GM18951 (cell line): ENCODE measurements around the gene BCAR3.

Experiments used
- POLR2A ChIP-seq: IDR thresholded peaks from 4 replicates; pipeline ENCODE4 v1.6.1; 2011; ENCODE audit warnings: mild to moderate bottlenecking; ENCODE audit not compliant: insufficient read length, insufficient read depth; ENCODE audit errors: extremely low read depth
- in situ Hi-C: fragments of 300-500 bp; cut with MboI; formaldehyde crosslinking; loops from one replicate; pipeline ENCODE4 v1.12.0; 2022; ENCODE audit warnings: low sequenced_read_pairs, mixed read lengths, inconsistent platforms; ENCODE audit not compliant: unreplicated experiment

Gene BCAR3

DNA sequence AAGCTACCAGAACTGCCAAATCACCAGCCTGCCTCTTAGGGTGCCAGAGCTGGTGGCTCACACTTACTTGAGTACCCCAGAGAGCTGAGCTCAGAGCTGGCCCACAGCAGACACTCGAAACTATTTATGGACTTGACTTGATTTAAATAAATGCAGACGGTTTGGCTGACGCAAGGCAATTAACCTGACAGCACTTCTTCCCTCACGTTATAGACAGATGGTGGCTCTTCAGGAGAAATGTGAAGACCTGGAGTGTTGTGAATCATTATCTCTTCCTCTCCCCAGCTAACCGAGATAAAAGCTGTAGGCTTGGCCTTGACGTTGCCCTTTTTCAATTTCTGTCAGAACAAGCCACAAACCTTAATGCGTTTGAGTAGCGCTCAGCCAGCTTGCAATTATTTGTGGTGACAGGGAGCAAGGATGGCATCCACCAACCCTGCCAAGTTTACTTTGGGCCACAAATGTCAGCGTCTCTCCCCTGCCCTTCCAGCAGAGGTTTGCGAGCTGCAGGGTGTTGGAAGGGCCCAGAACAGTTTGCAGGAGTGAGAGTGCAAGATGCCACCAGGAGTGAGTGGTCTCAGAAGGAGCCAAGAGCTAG lies 34.0 kb upstream of the BCAR3 start:
- in situ Hi-C loops = no loop called here
- no peak for TF ChIP-seq POLR2A

GRCh38 chr1:93714356-93714755 lies 32.7 kb upstream of the BCAR3 start:
- in situ Hi-C loops = no loop called here
- no peak for TF ChIP-seq POLR2A

DNA sequence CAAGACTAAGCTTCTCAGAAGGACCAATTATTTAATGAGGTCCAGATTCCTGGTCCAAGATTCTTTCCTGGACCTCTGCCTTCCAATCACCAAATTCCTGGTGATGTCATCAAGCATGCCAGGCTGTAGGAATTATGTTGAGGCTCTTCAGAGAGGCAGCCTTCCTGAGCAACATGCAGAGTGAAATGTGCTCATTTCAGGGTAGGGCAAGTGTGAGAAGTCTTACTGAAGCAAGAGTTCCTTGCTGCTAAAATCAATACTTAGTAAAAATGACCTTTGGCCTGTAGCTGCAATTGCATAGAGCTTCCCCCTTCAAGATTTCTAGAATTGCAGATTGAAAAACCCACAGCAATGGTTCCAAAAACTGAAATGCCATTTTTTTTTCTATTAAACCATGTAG lies 31.7 kb upstream of the BCAR3 start:
- in situ Hi-C loops = no loop called here

DNA sequence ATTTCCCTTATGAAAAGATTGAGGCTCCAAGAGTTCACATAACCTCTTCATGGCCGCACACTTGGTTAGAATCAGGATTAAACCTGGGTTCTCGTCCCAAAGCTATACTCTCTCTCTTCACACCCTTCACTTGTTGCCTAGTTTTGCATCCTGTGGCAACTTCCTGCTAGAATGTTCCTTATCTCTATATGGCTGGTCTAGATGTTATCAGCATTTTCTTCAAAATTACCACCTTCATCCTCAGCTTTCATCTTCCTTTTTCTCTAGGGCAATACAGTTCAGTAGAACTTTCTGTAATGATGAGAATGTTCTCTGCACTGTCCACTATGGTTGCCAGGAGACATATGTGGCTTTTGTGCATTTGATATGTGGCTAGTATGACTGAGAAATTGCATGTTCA lies 31.1 kb upstream of the BCAR3 start:
- TF ChIP-seq POLR2A = no peak
- in situ Hi-C loops = no loop called here

More for the DNA sequence above, 31.7 kb upstream of the BCAR3 start:
- TF ChIP-seq POLR2A = no peak

GRCh38 chr1:93710499-93711453 lies 29.1 kb upstream of the BCAR3 start:
- in situ Hi-C loops = no loop called here
- TF ChIP-seq POLR2A = no peak

GRCh38 chr1:93708734-93709481 lies 27.3 kb upstream of the BCAR3 start:
- TF ChIP-seq POLR2A = no peak
- in situ Hi-C loops = no loop called here

DNA sequence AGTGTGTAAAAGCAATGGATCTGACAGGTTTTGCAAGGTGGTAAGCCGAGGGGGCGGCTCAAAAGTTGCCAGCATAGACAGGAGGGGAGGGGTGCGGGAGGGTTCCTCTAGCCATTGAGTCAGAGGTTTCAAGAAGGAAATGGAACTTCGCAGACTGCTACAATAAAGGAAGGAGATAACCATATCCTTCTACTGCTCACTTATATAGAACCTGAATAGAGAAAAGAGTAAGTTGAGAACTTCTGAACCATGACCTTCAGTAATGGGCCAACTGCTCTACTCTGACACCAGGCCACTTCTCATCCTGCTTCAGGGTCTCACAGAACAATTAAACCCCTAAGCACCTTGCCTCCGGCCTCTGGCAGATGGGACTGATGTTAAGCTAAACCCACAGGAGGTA lies 26.3 kb upstream of the BCAR3 start:
- in situ Hi-C loops = no loop called here
- peak; percentile 15 for TF ChIP-seq POLR2A

GRCh38 chr1:93705892-93706500 lies 24.4 kb upstream of the BCAR3 start:
- in situ Hi-C loops = no loop called here
- no peak for TF ChIP-seq POLR2A

DNA sequence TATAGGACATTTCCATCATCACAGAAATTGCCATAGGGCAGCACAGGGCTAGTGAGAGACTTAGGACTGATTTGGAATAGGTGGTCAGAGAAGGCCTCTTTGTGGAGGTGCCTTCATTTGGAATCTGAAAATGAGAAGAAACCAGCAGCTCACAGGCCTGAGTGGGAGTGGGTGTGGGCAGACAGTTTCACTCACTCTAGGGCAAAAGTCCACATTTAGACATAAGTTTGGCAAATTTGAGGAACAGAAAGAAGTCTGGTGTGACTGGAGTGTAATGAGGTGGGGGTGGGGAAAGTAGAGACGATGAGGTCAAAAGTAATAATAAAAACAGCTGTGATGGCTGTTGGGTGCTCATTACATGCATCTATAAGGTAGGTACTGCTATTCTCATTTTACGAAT lies 22.4 kb upstream of the BCAR3 start:
- in situ Hi-C loops = no loop called here
- no peak for TF ChIP-seq POLR2A

DNA sequence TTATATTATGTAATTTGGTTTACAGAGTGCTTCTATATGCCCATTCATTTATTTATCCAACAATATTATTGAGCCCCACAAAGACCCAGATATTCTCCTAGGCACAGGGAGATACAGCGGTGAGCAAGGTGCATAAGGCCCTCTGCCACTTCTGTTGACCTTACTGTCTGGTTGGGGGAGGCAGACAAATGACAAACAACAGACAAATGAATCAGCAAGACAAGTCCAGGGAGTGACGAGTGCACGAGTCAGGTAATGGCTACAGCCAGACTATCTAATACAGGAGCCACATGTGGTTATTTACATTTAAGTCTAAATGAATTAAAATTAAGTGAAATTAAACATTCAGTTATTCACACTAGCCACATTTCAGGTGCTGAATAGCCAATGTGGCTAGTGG lies 22.0 kb upstream of the BCAR3 start:
- no peak for TF ChIP-seq POLR2A
- in situ Hi-C loops = no loop called here

DNA sequence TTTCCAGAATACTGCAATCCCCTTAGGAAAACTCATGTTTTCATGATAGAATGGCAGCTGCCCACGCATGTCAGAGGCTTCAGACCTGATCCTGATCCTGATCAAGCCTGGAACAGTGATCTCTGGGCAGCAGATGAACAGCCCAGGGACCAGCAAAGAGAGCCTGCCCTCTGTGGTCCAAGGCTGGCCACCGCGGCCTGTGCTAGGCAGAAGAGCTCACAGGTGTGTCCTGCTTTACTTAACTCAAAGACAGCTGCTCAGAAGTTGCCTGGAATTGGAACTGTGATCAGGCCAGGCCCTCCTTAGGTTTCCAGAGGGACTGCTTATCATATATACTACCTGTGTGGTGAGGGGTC lies 21.2 kb upstream of the BCAR3 start:
- no peak for TF ChIP-seq POLR2A

GRCh38 chr1:93702111-93702827 lies 20.6 kb upstream of the BCAR3 start:
- in situ Hi-C loops = no loop called here
- no peak for TF ChIP-seq POLR2A

More for the DNA sequence above, 21.2 kb upstream of the BCAR3 start:
- in situ Hi-C loops = no loop called here
